Upper lobe of left lung (tissue), 4 donors: ENCODE measurements around the gene RNASE9.

Source experiments
- EP300 ChIP-seq, 4 donors: sonication (generic); formaldehyde crosslinking; IDR thresholded peaks; one replicate each; pipeline ENCODE4 v1.5.1; 2017; ENCODE audit warnings: antibody characterized with exemption in 4 of 4, control low read depth in 2 of 4
- POLR2A ChIP-seq, 4 donors: fragments of 450-650 bp; IDR thresholded peaks; one replicate each; pipeline ENCODE4 v1.5.1; 2016 to 2017; ENCODE audit warnings: antibody characterized with exemption in 4 of 4, mild to moderate bottlenecking in 2 of 4
- POLR2AphosphoS5 ChIP-seq, 2 donors: sonication (generic); formaldehyde crosslinking; IDR thresholded peaks; one replicate each; pipeline ENCODE4 v1.5.1; 2017; ENCODE audit warnings: antibody characterized with exemption in 2 of 2
- TF ChIP-seq, protein P1 (sequence below), 6 experiments: fragments of 450-650 bp in 4 of 6; fragments of 200-600 bp in 2 of 6; sonication (generic) in 2 of 6; IDR thresholded peaks; one replicate each; pipeline ENCODE4 v1.5.1; 2016 to 2019; ENCODE audit warnings: antibody characterized with exemption in 6 of 6

GRCh38 chr14:20563971-20564370 lies 3.1 kb upstream of the RNASE9 start:
- TF ChIP-seq, protein P1, sequence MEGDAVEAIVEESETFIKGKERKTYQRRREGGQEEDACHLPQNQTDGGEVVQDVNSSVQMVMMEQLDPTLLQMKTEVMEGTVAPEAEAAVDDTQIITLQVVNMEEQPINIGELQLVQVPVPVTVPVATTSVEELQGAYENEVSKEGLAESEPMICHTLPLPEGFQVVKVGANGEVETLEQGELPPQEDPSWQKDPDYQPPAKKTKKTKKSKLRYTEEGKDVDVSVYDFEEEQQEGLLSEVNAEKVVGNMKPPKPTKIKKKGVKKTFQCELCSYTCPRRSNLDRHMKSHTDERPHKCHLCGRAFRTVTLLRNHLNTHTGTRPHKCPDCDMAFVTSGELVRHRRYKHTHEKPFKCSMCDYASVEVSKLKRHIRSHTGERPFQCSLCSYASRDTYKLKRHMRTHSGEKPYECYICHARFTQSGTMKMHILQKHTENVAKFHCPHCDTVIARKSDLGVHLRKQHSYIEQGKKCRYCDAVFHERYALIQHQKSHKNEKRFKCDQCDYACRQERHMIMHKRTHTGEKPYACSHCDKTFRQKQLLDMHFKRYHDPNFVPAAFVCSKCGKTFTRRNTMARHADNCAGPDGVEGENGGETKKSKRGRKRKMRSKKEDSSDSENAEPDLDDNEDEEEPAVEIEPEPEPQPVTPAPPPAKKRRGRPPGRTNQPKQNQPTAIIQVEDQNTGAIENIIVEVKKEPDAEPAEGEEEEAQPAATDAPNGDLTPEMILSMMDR (IDR thresholded peaks at IDR 0.05), result no peak
- TF ChIP-seq POLR2AphosphoS5 (IDR thresholded peaks at IDR 0.05) (no peak), POLR2A (IDR thresholded peaks at IDR 0.05) (no peak), EP300 (IDR thresholded peaks at IDR 0.05) (no peak)
